H9 (cell line): ENCODE data around the gene IFT122. TPM values are rescaled to one million over a fixed set of nuclear protein-coding genes. Genes with fewer than 3 reads are reported as not detected.

Experiments
- DNase-seq: peaks from one replicate; pipeline ENCODE4 v3.0.0-alpha.2; 2017
- H2AFZ ChIP-seq: one replicate; pipeline ENCODE4 v1.6.1; 2013; ENCODE audit warnings: mild to moderate bottlenecking, low read length, control low read depth, moderate library complexity
- H2AK5ac ChIP-seq: 2 replicates; pipeline ENCODE4 v1.6.1; 2013; ENCODE audit warnings: low read length, control low read depth, mixed read lengths; ENCODE audit not compliant: insufficient read length
- H2BK120ac ChIP-seq: one replicate; pipeline ENCODE4 v1.6.1; 2013; ENCODE audit warnings: low read depth, mild to moderate bottlenecking, low read length, control low read depth, inconsistent platforms; ENCODE audit not compliant: poor library complexity, severe bottlenecking
- H2BK12ac ChIP-seq: 2 replicates; pipeline ENCODE4 v1.6.1; 2013; ENCODE audit warnings: low read length, control low read depth, mixed read lengths, low read depth; ENCODE audit not compliant: insufficient read length
- H2BK15ac ChIP-seq: 2 replicates; pipeline ENCODE4 v1.6.1; 2013; ENCODE audit warnings: low read depth, low read length, control low read depth
- H2BK20ac ChIP-seq: one replicate; pipeline ENCODE4 v1.6.1; 2013; ENCODE audit warnings: low read depth, mild to moderate bottlenecking, low read length, control low read depth, inconsistent platforms; ENCODE audit not compliant: poor library complexity, severe bottlenecking
- H2BK5ac ChIP-seq: 2 replicates; pipeline ENCODE4 v1.6.1; 2013; ENCODE audit warnings: low read length, control low read depth, mixed read lengths; ENCODE audit not compliant: insufficient read length
- H3K14ac ChIP-seq: 2 replicates; pipeline ENCODE4 v1.6.1; 2013; ENCODE audit warnings: low read length, control low read depth; ENCODE audit not compliant: insufficient read depth
- H3K18ac ChIP-seq: 2 replicates; pipeline ENCODE4 v1.6.1; 2013; ENCODE audit warnings: low read depth, mild to moderate bottlenecking, mixed read lengths, low read length, control low read depth; ENCODE audit not compliant: insufficient read length
- H3K23ac ChIP-seq: 2 replicates; pipeline ENCODE4 v1.6.1; 2013; ENCODE audit warnings: low read length, control low read depth, mixed read lengths, low read depth; ENCODE audit not compliant: insufficient read length
- H3K23me2 ChIP-seq: 2 replicates; pipeline ENCODE4 v1.6.1; 2013; ENCODE audit warnings: low read depth, mild to moderate bottlenecking, mixed read lengths, low read length, control low read depth; ENCODE audit not compliant: insufficient read length, poor library complexity, severe bottlenecking
- H3K27ac ChIP-seq: 2 replicates; pipeline ENCODE4 v1.5.1; 2013; ENCODE audit warnings: low read length, control low read depth, mixed read lengths, low read depth; ENCODE audit not compliant: insufficient read length
- H3K27me3 ChIP-seq: 2 replicates; pipeline ENCODE4 v1.6.1; 2013; ENCODE audit warnings: low read length, control low read depth, inconsistent platforms; ENCODE audit not compliant: insufficient read depth
- H3K4ac ChIP-seq: 2 replicates; pipeline ENCODE4 v1.6.1; 2013; ENCODE audit warnings: low read depth, mild to moderate bottlenecking, control low read depth, inconsistent platforms, low read length, moderate library complexity
- H3K4me1 ChIP-seq: 2 replicates; pipeline ENCODE4 v1.6.1; 2013; ENCODE audit warnings: low read length, control low read depth, inconsistent platforms; ENCODE audit not compliant: insufficient read depth
- H3K4me2 ChIP-seq: 2 replicates; pipeline ENCODE4 v1.6.1; 2013; ENCODE audit warnings: low read length, control low read depth, mixed read lengths; ENCODE audit not compliant: insufficient read length, insufficient read depth
- H3K56ac ChIP-seq: 2 replicates; pipeline ENCODE4 v1.6.1; 2013; ENCODE audit warnings: low read depth, mild to moderate bottlenecking, mixed read lengths, low read length, control low read depth; ENCODE audit not compliant: insufficient read length
- H3K79me1 ChIP-seq: 2 replicates; pipeline ENCODE4 v1.6.1; 2013; ENCODE audit warnings: low read depth, mild to moderate bottlenecking, moderate library complexity, low read length, control low read depth, inconsistent platforms; ENCODE audit not compliant: insufficient read depth, poor library complexity, severe bottlenecking
- H3K79me2 ChIP-seq: 2 replicates; pipeline ENCODE4 v1.6.1; 2013; ENCODE audit warnings: low read length, control low read depth, inconsistent platforms; ENCODE audit not compliant: insufficient read depth
- H3K9ac ChIP-seq: 2 replicates; pipeline ENCODE4 v1.6.1; 2013; ENCODE audit warnings: low read length, control low read depth, mixed read lengths; ENCODE audit not compliant: insufficient read length; ENCODE audit errors: extremely low read depth
- H3K9me3 ChIP-seq: one replicate; pipeline ENCODE4 v1.6.1; 2013; ENCODE audit warnings: low read depth, low read length, inconsistent platforms; ENCODE audit not compliant: control insufficient read depth
- H3T11ph ChIP-seq: one replicate; pipeline ENCODE4 v1.6.1; 2013; ENCODE audit warnings: mild to moderate bottlenecking, low read length, control low read depth, inconsistent platforms
- H4K20me1 ChIP-seq: one replicate; pipeline ENCODE4 v1.6.1; 2013; ENCODE audit not compliant: control insufficient read depth, insufficient read length, insufficient read depth
- H4K5ac ChIP-seq: 2 replicates; pipeline ENCODE4 v1.6.1; 2013; ENCODE audit warnings: low read depth, mild to moderate bottlenecking, mixed read lengths, low read length, control low read depth; ENCODE audit not compliant: insufficient read length
- H4K8ac ChIP-seq: replicated peaks from 2 replicates; pipeline ENCODE4 v1.6.1; 2013; ENCODE audit warnings: low read length, control low read depth, mixed read lengths, low read depth; ENCODE audit not compliant: insufficient read length
- H4K91ac ChIP-seq: 2 replicates; pipeline ENCODE4 v1.6.1; 2013; ENCODE audit warnings: low read depth, mild to moderate bottlenecking, moderate library complexity, mixed read lengths, low read length, control low read depth; ENCODE audit not compliant: insufficient read length
- H3K27ac Mint-ChIP-seq, 3 experiments: 2 replicates in 2 of 3; 3 replicates in 1 of 3; pipeline ENCODE4 v1.8.0; 2020 to 2021; ENCODE audit warnings: mixed read lengths in 3 of 3, mild to moderate bottlenecking in 1 of 3, moderate library complexity in 1 of 3
- H3K27me3 Mint-ChIP-seq: 2 replicates; pipeline ENCODE4 v1.8.0; 2021; ENCODE audit warnings: low read depth, mild to moderate bottlenecking, moderate library complexity, mixed read lengths
- H3K36me3 Mint-ChIP-seq, 3 experiments: 2 replicates in 2 of 3; 3 replicates in 1 of 3; pipeline ENCODE4 v1.8.0; 2020 to 2021; ENCODE audit warnings: low read depth in 3 of 3, mixed read lengths in 3 of 3; ENCODE audit not compliant: insufficient read depth in 1 of 3
- H3K4me1 Mint-ChIP-seq, 2 experiments: 2 replicates each; pipeline ENCODE4 v1.8.0; 2020; ENCODE audit warnings: mixed read lengths in 2 of 2
- H3K4me3 Mint-ChIP-seq, 2 experiments: 2 replicates in 1 of 2; 3 replicates in 1 of 2; pipeline ENCODE4 v1.8.0; 2020 to 2021; ENCODE audit warnings: mild to moderate bottlenecking in 2 of 2, mixed read lengths in 2 of 2, moderate library complexity in 1 of 2
- H3K9me3 Mint-ChIP-seq, 2 experiments: 2 replicates in 1 of 2; 3 replicates in 1 of 2; pipeline ENCODE4 v1.8.0; 2020; ENCODE audit warnings: mild to moderate bottlenecking in 2 of 2, mixed read lengths in 2 of 2, moderate library complexity in 1 of 2
- CTCF ChIP-seq: fragments of 200-600 bp; sonication (generic); conservative IDR thresholded peaks from 3 replicates; pipeline ENCODE4 v1.8.0; 2021; ENCODE audit warnings: antibody characterized with exemption, mild to moderate bottlenecking
- WGBS: extraction: QIAGEN DNeasy Blood & Tissue Kit; methylation state at CpG from one replicate; pipeline ENCODE4 v1.1.7; 2013; ENCODE audit warnings: missing lambda C conversion rate, low lambda C conversion rate, mixed read lengths; ENCODE audit not compliant: insufficient read length; ENCODE audit errors: extremely low coverage; 5-methylcytosine and 5-hydroxymethylcytosine counted together
- total RNA-seq: library from RNA; stranded (reverse); gene quantifications from 2 replicates; pipeline ENCODE4 v1.2.1, GENCODE V29; 2021

IFT122 gene
- total RNA-seq, 1 experiment from 2014 or later, result 19.3 TPM

- Histone ChIP-seq H3K79me1 (no peaks in the 10 kb centered on the region), H3K9ac (no peak overlapping the region), H3K23me2 (peaks cover 3% of the 10 kb centered on the region), H3K27me3 (no peaks in the 10 kb centered on the region; the same call in 1 of the 2 replicates), H4K5ac (no peak overlapping the region), H3K4me1 (peaks cover 7% of the 10 kb centered on the region; the same call in 1 of the 2 replicates), H3K23ac (no peak overlapping the region), H2BK20ac (no peak overlapping the region), H2BK12ac (no peak overlapping the region), H3T11ph (no peak overlapping the region), H3K4ac (no peak overlapping the region), H3K27ac (no peak overlapping the region), H2BK15ac (no peak overlapping the region), H3K79me2 (no peaks in the 10 kb centered on the region), H3K56ac (no peak overlapping the region), H2AFZ (no peak overlapping the region), H4K20me1 (no peaks in the 10 kb centered on the region), H2BK5ac (no peak overlapping the region), H4K8ac (no peak overlapping the region), H3K9me3 (no peaks in the 10 kb centered on the region), H4K91ac (no peak overlapping the region), H2AK5ac (no peak overlapping the region), H2BK120ac (no peak overlapping the region), H3K14ac (no peak overlapping the region), H3K18ac (no peak overlapping the region), H3K4me2 (no peak overlapping the region)
- no peak for TF ChIP-seq CTCF
- peak overlapping the region in 1 of 3 experiments; percentile 61; a peak in 3 of 7 replicates for H3K27ac Mint-ChIP-seq
- no peak for DNase-seq
- no CpG with 5 or more reads among the region's 2 CpGs for WGBS
- peaks cover 1 to 4% (median 3%) of the 10 kb centered on the region in 3 experiments; a peak in 6 of 7 replicates for H3K36me3 Mint-ChIP-seq
- peaks cover 0 to 2% of the 10 kb centered on the region in 2 experiments; a peak in 1 of 5 replicates for H3K9me3 Mint-ChIP-seq
- peaks cover 31% of the 10 kb centered on the region for H3K27me3 Mint-ChIP-seq
- H3K4me1 Mint-ChIP-seq, result peaks cover 44 to 47% of the 10 kb centered on the region in 2 experiments
- peak overlapping the region in 1 of 2 experiments; percentile 45; a peak in 1 of 5 replicates for H3K4me3 Mint-ChIP-seq
Observed at GRCh38 chr3:129425619-129426018, 14.4 kb upstream of the IFT122 start.
